NAMALWA (cell line): ENCODE data around the gene GCC2.
"Not testable (repeated sequence)": the region's sequence is repeated elsewhere in the genome, so short reads cannot be mapped to it uniquely, and the experiment has no call there.

Experiments
- DNase-seq: peaks from one replicate; pipeline ENCODE4 v3.0.0-alpha.2; 2015; ENCODE audit warnings: low spot score

Gene GCC2

DNA sequence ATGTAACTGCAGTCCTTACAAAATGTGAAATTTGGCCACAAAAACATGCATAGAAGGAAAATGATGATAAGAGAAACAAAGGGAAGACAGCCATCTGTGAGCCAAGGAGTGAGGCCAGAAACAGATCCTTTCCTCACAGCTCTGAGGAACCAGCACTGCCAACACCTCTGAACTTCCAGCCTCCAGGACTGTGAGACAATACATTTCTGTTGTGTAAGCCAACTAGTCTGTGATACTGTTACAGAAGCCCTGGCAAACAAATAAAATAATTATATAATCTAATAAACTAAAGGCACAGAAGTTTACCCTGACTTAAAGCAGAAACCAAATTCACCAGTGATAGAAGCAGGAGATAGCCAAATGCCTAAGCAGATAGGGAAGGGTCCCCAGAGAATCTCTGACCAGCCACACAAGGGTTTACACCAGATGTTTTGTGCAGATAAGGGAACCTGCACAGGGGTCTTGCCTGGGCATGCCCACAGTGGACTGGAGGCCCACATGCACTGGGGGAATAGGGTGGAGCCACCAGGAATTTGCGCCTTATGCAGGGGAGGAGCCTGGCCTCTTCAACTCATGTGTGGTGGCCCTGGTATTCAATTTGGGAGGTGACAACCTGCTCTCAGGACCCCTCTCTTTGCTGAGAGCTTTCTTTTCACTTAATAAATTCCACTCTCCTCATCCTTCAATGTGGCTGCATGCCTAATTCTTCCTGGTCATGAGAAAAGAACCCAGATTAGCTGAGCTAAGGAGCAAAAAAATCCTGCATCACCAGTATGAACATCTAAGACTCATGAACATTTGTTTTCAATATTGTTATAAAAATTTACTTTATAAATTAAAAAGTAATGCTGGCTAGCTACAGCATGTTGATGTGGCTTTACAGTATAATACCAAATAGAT, 3.8 kb upstream of the GCC2 start:
- no peak for DNase-seq

DNA sequence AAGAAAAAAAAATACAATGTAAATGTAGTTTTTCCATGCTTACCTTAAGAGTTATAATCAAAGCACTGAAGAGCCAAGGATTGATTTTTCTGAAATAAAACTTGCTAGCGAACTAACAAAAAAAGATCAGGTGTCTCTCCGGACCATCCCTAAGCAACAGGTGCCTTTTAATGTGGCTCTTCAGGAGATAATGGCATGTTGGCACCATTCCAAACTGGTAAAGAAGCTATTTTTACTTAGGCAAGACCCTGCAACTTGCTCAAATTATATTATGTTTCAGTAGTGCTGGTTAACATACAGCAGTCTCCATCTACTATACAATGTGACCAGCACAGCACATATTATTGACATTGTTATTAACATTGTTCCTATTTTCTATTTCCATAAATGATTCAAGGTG, 2.3 kb upstream of the GCC2 start:
- DNase-seq, result no peak

DNA sequence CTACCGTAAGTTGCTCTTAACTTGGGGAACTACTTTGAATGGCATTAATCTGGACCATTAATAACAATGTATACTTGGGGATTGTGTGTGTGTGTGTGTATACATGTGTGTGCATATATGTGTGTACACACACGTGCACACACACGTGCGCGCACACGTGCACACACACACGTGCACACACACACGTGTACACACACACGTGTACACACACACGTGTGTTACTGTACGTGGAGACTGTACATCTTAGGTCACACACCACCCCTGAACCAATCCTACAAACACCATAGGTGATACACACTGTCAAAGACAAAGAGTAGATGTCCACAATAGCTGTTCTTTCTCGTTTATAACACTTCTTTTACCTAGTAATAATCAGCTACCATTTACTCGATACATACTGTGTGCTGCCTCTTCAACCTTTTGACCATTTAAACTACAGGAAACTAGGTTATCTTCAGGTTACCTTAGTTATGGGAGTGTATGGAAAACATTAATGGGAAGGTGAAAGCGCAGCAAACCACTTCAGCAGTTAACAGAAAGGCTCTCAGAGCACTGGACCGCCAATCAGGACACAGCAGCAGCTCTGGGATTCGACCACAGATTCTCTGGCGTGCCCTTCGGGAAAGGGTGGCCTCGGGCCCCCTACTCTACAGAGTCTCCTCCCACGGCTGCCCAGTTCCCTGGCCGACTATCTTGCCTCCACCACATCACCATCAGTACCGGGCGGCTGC, 894 bp upstream of the GCC2 start:
- DNase-seq, result peak; percentile 16

DNA sequence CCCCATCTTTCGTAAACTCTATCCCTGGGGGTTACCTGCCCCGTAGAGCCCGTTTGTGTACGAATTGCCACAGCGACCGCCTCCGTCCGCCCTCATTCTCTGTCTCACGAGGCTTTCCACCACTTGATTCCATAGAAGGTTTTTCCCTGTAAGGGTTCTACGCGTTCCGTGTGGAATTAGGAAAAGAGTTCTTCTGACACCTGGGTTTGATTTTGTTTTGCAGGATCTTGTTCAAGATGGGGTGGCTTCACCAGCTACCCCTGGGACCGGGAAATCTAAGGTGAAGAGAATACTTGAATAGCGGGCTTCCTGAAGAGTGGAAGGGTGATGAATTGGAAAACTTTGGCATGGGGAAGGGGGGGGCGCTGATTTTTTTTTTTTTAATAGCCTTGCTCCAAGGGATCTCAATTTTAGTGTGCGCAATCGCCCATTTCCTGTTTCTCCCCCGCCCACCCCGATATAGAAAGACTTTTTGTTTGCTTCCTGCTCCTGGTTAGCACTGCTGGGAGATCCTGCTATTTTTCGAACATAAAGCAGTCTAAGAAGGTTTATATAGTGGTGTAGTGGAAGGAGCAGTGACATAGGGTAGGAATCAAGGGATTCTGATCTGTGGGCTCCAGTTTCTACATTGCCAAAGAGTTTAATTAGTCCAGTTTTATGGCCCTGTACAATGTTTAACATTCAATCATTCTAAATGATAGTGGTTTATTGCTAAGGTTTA, 564 bp downstream of the GCC2 start:
- peak; percentile 47 for DNase-seq

DNA sequence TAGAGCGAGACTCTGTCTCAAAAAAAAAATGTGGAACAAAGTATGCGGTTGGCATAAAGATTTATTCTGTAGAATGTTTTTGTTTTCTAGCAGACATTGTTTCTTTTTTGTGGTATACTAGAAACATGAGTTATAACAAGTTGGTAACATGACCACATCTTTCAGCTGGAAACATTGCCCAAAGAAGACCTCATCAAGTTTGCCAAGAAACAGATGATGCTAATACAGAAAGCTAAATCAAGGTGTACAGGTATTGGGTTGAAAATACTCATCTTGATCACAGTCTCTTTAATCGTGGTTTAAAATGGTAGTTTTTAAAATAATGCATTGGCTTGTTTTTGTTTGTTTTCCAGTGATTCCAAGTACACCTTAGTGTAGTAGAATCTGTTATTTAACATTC, 1.9 kb downstream of the GCC2 start:
- DNase-seq, result no peak

DNA sequence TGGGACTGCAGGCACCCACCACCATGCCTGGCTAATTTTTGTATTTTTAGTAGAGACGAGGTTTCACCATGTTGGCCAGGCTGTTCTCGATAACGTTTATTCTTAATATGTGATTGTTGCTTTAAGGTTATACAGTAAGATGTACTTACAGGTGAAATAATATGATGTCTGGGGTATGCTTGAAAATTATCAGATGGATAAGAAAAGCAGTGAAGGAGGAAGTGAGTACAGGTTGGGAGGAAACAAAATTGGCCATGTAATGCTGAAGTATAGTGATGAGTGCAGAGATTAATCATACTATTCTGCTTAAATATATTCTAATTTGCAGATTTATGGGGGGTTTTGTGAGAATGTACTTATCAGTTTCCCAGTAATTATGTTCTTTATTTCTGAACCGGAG, 3.0 kb downstream of the GCC2 start:
- DNase-seq, result no peak

DNA sequence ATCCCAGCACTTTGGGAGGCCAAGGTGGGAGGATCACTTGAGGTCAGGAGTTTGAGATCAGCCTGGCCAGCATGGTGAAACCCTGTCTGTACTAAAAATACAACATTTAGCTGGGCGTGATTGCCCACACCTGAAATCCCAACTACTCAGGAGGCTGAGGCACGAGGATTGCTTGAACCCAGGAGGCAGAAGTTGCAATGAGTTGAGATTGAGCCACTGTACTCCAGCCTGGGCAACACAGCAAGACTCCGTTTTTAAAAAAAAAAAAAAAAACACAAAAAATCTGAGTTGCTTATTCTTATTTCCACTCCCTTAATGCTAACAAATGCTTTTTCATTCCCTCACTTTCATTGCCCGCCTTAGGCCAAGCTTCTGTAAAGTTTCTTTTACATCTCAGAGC, 4.5 kb downstream of the GCC2 start:
- not testable (repeated sequence) for DNase-seq

DNA sequence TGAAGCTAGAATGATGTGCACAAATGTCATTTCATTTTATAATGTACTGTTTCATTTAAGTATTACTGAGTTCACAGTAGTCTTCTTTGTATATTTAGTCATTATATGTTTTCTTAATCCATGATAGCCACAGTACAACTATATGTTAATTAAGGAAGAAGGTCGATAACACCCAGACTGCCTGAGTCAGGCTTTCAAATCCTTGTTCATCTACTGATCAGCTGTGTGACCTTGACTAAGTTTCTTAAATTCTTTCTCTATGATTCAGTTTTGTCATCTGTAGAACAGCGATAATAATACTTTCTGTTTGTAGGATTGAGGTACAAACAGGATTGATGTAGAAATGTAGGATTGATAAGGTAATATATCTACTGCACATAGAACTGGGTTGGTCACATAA, 5.4 kb downstream of the GCC2 start:
- no peak for DNase-seq

DNA sequence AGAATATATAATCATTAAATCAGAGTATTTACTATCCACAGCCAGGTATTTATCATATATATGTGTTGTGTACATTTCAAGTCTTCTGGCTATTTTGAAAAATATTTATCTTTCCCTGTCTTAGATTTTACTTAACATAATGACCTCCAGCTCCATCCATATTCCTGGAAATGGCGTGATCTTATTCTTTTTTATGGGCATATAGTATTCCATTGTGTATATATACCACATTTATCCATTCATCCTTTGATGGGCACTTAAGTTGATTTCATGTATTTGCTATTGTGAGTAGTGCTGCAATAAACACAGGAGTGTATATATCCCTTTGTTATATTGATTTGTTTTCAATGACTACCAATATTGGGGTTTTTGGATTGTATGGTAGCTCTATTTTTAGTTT, 6.6 kb downstream of the GCC2 start:
- no peak for DNase-seq

DNA sequence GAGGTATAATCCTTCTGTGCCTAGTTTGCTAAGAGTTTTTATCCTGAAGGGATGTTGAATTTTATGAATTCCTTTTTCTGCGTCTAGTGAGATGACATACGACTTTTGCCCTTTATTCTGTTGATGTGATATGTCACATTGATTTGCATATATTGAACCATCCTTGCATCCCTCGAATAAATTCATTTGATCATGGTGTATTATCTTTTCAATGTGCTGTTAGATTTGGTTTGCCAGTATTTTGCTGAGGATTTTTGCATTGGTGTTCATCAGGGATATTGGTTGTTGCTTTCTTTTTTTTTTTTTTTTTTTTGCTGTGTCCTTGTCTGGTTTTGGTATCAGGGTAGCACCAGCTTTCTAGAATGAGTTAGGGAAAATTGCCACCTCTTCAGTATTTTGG, 9.1 kb downstream of the GCC2 start:
- DNase-seq, result no peak

DNA sequence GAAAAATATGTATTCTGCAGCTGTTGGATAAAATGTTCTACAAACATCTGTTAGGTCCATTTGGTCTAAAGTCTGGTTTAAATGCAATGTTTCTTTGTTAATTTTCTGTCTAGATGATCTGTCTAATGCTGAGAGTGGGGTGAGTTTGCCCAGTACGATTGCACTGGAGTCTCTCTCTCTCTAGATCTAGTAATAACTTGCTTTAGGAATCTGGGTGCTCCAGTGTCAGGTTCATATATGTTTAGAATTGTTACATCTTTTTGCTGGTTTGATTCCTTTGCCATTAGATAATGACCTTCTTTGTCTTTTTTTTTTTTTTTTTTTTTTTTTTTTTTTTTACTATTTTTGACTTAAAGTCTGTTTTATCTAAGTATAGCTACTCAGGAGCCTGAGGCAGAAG, 10.4 kb downstream of the GCC2 start:
- no peak for DNase-seq

DNA sequence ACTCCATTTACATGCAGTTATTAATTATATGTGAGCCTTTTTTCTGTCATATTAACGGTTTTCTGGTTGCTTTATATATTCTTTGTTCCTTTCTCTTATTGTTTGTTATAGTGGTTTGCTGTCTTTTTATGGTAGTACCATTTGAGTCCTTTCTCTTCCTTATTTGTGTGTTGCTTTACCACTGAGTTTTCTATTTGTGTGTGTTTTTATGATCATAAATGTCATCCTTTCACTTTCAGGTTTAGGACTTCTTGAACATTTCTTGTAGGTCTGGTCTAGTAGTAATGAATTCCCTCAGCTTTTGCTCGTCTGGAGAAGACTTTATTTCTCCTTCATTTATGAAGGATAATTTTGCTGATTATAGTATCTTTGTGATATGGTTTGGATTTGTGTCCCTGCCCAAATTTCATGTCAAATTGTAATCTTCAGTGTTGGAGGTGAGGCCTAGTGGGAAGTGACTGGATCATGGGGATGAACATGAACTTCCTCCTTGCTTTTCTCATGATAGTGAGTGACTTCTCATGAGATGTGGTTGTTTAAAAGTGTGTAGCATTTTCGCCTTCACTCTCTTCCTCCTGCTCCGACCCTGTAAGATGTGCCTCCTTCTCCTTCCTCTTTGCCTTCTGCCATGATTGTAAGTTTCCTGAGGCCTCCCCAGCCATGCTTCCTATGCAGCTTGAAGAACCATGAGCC, 11.5 kb downstream of the GCC2 start:
- no peak for DNase-seq

DNA sequence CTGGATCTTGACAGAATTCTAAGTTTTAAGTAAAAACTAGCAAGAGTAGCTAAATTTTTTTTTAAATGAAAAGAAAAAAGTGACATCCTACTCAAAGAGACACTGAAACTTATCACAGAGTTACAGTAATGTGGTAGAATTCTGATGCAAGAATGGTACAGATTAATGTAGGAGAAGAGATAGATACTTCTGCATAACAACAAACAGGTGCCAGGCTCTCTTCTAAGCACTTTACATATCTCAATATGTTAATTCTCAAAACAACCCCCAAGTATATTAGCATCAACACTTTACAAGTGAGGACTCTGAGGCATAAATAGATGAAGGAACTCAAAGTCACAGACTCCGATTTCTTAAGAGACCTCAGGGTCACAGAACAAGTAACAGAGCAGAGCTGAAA, 28.1 kb downstream of the GCC2 start:
- DNase-seq, result no peak

DNA sequence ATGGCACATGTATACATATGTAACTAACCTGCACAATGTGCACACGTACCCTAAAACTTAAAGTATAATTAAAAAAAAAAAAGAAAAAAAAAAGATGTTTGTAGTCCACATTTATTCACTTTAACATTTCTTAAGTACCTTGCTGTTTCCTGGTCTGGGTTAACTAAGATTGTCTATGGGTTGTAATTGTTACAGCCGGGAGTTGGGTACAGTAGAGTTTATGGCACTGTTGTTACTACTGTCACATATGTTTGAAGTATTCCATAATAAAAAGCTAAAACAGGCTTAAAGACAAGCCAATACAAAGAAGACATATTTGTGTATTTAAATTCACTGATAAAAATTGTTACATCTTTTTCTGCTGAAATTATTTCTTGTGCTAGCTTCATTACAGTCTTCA, 36.2 kb downstream of the GCC2 start:
- DNase-seq, result no peak

DNA sequence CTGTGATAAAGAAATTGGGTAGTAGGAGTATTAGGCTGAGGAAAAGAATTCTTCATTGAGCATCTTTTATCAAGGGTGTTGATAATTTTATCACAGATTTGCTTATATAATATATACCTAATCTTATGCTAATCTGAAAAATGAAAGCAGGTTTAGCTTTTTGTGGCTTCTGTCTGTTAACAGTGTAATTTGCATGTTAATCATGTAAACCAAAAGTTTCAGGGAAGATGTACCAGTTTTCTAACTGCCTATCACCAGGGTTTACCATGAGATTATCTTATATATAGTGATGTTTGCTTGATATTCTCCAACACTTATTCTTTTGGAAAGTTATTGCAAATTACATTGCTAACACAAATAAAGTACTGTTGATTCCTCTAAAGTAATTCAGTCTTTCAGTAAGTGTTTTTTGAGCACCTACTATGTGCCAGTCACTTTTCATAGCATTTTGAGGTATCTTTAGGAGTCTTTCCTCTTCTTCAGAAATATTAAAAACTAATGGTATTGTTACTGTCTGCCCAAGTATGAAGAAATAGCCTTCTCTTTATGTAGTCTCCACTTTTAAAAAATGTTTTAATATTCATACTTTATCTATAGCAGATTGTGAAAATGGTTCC, 41.6 kb downstream of the GCC2 start:
- DNase-seq, result no peak

DNA sequence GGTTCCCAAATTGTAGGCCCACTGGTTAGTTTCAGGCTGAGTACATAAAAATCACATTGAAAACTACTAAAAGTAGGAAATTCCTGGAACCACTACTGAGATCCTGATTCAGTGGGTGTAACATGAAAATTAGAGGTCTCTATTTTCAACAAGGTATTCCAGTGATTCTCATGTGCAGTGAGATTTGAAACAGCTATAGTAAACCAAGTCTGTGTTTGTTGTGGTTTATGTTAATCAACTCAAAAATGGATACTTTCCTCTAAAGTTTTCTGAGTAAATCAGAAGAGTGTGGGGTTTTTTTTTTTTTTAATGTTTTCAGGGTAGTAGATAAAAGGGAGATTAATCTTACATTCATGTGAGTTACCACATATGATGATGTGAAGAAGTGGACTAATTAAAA, 42.8 kb downstream of the GCC2 start:
- no peak for DNase-seq

DNA sequence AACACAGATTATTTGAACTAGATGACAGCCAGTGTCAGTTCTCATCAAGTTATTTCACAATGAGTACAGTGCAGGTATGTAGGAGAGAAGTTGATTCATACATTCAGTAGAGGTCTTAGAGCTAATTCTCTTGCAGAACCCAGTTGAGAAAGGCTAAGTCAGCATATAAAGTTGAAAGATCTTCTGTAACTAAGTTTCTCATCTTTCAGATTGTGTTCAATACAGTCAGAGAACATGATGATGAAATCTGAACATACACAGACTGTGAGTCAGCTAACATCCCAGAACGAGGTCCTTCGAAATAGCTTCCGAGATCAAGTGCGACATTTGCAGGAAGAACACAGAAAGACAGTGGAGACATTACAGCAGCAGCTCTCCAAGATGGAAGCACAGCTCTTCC, 43.4 kb downstream of the GCC2 start:
- no peak for DNase-seq

DNA sequence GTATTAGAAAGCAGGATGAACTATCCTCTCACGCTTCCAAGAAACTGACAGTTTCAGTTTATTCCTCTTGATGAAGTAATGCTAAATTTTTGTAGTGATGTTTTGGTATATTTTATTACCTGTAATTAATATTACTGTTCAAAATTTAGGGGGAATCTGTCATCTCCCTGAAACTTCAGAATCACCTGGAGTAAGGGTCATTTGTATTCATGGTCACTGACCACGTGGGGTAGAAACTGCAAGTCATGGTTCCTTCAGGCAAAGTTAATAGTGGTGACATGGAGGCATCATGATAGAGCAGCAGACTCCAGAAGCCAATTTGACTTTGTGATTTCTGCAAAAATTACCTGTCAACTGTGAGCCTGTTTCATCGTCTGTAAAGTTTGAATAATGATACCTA, 47.2 kb downstream of the GCC2 start:
- DNase-seq, result not testable (repeated sequence)

DNA sequence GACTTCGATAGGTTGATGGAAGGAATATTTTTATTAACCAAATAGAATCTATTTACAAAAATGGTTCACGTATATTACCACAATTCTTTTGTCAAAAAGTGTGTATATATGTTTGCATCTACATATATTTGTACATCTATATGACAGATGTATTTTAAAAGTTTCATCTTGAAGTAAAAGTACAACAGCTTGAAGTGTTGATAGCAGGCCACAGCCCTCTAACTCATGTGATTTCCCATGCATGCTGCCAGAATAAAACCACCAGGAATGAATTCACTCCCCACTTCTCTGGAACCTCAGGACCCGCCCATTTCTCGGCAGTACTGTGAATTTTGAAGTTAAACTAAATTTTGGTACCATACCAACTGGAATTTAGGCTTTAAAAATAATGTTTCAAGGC, 58.6 kb downstream of the GCC2 start:
- DNase-seq, result not testable (repeated sequence)

DNA sequence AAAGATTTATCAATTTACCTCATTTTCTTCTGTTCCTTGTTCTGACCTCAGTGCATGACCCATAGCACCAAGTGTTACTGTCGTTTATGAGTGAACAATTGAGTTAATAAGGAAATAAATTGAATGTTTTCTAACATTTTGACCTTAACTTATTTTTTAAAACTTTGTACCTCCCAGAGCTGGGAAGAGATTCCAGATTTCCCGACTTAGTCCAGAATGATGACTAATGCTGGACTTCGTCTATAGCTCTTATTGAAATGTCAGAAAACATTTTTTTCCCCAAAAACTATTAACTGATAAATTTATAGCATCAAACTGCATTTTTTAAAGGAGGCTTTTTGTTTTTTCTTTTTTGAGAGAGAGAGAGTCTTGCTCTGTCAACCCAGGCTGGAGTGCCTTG, 63.4 kb downstream of the GCC2 start:
- not testable (repeated sequence) for DNase-seq

DNA sequence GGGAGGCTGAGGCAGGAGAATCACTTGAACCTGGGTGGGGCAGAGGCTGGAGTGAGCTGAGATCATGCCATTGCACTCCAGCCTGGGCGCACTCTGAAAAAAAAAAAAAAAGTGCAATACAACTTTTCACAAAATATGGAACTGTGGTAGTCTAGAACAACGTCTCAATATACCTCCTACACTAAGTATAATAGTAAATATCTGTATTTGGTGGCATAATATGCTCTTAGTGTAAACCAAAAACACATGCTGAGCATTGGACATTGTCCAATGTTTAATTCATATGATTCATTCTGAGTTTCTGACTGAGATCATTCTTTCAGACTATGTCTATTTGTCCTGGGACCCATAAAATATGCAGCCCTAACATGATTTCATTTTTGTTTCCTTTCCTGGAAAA, 65.5 kb downstream of the GCC2 start:
- DNase-seq, result not testable (repeated sequence)

DNA sequence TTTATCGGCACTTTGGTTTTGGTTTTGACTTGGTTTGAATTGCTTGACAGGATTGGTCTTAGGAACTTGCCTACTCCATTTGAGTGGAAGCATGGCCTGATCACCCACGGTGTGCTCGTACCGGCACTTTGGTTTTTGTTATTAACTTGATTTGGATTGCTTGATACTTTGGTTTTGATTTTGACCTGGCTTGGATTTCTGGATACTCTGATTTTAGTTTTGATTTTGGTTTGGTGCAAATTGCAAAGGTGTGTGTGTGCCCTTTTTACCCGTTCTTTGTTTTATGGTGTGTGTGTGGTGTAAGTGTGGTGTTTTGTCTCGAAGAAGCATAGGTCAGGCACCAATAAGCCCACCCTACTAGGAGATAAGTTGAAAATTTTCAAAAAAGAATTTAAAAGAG, 75.7 kb downstream of the GCC2 start:
- DNase-seq, result not testable (repeated sequence)
